GM21825 (cell line): ENCODE results near the gene WHRN.
A peak's percentile ranks its signal among the peaks of the same experiment; 100 is the strongest.

Experiments used
- ATAC-seq: cut with Tn5 transposase; IDR thresholded peaks from one replicate; pipeline ENCODE4 v1.9.1; 2021; ENCODE audit warnings: mild to moderate bottlenecking, moderate library complexity; ENCODE audit not compliant: unreplicated experiment

WHRN gene

DNA sequence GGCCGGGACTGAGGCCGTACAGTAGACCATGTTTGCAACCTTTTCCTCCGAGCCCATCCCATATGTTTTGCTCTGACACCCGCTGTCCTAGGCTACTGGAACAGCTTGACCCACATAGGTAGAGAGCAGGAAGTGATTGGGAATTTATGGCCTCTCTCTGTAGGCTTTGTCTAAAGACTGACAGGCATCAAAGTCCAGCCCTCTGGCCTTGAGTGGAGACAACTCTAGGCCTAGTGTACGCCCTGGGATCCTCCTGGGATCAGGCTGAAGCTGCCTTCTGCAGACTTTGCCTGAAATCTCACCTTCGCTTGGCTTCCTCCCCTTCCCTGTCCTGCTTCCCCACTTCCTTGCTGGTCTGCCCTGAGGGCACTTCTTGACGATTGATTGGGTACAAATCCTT is 103.9 kb downstream of the WHRN start:
- ATAC-seq = no peak

DNA sequence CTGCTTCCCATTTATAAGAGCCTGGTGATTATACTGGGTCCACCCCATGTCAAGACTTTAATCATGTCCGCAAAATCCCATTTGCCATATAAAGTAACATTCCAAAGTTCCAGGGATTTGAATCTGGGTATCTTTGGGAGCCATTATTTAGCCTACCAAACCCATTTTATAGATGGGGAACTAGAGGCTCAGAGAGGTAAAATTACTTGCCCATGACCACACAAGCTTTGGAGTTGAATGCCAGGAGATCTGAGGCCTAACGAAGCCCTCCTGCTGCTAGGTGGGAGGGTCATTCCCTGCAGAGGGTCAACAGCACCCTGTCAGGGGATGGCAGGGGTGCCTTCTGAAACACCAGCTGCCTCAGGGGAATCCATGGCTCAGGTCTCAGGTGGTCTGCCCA is 104.5 kb downstream of the WHRN start:
- ATAC-seq = no peak

DNA sequence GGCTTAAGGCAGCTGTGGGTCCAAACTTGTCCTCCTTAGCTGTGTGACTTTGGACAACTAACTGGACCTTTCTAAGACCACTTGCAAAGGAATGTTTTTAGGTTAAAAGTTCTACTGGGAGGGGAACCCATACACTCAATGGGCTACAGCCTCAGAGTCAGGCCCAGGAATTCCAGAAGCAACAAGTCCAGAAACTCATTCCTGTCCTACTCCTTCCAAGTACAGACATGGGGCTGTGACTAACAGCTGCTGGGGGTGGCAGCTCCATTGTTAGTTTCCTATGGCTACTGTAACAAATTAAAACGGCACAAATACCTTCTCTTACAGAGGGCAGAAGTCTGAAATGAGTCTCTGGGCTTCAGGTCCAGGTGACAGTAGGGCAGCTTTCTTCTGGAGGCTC is 105.1 kb downstream of the WHRN start:
- no peak for ATAC-seq

DNA sequence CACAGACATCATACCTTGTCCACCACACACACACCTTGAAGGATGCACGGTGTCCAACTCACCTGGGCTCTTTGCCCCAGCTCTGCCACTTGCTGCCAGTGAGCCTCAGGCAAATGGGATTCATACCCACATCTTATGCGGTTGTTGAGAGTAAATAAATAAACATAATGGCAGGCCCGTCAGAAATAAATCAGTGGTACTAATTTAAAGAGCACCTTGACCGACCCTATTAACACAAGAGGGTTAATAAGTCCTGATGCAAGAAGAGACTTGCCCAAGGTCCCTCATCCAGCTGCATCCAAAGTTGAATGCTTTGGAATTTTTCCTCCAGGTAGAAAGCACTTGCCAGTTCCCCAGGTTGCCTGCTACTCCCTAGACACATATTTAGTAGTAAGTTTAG is 105.9 kb downstream of the WHRN start:
- no peak for ATAC-seq

GRCh38 chr9:114397848-114398605 is 107.2 kb downstream of the WHRN start:
- ATAC-seq = peak; percentile 75

GRCh38 chr9:114397219-114397847 is 107.9 kb downstream of the WHRN start:
- ATAC-seq = no peak

DNA sequence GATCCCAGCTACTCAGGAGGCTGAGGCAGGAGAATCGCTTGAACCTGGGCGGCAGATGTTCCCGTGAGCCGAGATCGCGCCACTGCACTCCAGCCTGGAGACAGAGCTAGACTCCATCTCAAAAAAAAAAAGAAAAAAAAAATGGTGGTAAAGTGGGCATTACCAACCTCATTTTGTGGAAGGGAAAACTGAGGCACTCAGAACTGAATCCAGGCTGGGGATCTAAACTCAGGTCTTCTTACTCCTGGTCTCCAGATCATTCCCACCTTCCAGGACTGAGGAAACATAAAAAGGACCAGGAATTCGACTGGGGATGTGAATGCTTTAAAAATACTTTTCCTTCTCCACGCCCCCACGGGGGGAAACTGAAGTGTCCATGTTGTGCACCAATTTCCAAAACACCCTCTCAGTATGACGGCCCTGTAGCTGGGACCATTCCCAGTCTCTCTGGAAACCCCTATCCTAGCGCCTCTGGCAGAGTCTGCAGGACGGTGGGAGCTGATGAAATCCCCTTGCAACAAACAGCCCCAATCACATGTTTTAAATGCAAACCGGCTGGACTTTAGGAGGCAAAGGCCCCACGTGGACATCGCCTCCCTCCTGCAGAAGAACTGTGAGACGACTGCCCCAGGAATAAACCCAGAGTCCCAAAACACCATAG is 108.6 kb downstream of the WHRN start:
- no peak for ATAC-seq

GRCh38 chr9:114395768-114396167 is 109.5 kb downstream of the WHRN start:
- ATAC-seq = no peak

- no peak for ATAC-seq
Observed at GRCh38 chr9:114395334-114395617, 110.0 kb downstream of the WHRN start.

- ATAC-seq = no peak
Observed at GRCh38 chr9:114394523-114395333, 110.5 kb downstream of the WHRN start.

DNA sequence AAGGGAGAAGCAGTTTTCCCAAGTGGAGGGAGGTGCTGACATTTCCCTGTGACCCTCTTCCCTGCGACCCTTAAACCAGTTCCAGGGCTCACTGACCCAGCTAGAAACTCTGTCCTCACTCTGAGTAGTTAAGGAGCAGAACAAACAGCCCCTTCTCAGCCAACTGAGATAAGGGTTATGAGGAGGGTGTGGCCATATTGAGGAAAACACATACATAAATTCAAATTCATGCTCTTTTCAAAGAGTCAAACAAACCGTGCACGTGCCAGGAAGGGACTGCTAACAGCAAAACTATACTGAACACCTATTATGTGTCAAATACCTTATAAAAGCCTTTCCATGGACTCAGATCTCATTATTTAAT is 112.5 kb downstream of the WHRN start:
- no peak for ATAC-seq

DNA sequence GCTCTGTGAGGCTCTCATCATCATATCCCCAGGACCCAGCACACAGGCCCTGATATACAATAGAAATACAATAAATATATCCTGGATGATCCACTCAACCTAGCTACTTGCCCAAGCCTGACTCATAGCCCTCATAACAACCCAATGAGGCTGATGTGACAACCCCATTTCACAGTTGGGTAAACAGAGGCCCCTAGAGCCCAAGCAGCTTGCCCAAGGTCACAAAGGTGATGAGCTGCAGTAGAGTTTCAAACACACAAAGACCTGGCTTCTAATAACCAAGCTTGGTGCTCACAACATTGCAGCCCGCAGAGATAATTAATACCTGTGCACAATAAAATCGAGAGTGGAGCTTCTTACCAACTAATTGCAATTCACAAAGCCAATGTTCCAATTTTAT is 114.3 kb downstream of the WHRN start:
- no peak for ATAC-seq

GRCh38 chr9:114389612-114390368 is 115.5 kb downstream of the WHRN start:
- ATAC-seq = no peak

DNA sequence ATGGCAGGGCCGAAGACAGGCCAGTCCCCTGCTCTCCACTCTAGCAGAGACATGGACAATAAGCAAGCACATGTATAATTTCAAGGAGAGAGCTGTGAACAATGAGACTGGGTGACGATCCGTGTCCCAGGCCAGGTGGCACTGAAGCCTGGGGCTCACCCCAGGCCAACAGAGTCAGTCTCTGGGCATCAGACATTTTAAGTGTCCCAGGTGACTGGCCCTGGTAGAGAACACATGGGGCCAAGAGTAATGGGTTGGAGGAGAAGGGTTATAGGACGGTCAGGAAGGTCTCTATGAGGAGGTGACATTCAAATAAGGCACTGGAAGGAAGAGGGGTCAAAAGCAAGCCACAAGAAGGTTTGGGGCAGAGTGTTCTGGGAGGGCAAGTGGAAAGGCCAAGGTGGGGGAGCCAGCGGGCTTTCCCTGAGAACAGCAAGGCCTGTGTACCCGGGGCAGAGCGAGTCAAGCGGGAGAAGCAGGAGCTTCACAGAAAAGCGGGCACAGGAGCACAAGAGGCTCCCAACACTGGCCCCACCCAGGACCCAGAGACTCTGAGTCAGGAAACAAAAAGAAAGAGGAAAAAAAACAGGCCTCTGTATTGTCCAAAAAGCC is 116.4 kb downstream of the WHRN start:
- ATAC-seq = no peak

DNA sequence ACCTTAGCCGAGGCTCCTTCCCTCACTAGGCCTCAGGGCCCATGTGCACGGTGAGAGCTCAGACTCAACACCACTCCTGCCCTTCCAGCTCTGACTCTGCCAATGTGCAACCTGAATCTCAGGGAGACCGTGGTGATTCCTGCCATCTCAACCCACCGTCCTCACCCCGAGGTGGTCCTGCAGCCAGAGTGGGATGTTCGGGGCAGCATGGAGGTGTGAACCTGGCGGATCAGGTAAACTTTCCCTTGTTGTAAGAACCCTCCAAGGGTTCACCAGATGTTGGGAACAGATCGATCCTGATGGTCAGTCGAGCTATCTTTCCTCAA is 117.0 kb downstream of the WHRN start:
- ATAC-seq = no peak

- ATAC-seq = peak; percentile 23
Observed at GRCh38 chr9:114387680-114388356, 117.5 kb downstream of the WHRN start, which contains the start of gene AKNA. Gene AKNA (minus strand): TSS chr9:114387982. CDS start chr9:114381333, 6,649 bp downstream.

DNA sequence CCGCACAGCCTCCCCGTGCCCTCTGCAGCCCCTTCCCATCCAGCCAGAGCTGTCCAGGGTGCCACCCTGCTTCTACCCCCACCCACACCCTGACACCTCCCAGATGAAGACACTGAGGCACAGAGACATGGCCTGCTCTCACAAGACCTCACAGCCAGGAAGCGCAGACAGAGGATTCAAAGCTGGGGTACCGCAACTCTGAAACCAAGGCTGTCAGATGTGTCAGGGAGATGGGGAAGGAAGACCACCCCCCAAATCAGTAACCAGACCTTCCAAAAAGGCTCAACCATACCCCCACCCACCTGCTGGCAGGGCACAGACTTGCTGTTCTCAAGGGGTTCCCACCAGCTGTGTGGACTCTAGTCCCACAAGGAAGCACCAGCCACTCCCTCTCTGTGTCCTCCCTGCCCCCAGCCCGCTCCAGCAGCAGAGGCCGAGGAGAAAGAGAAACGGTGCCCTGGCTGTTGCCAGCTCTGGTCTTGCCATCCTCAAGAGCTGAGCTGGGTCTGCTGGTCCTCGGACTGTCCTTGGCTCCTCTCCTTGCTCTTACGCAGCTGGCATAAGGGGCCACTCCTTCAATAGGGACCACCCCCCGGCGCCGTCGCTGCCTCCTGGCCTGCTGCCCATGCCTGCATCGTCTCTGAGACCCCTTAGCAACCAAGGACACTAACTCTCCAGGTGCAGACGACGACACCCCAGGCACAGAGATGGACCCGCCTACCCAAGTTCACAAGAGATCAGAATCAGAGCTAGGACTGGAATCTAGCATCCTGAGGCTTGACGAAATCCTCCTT is 118.2 kb downstream of the WHRN start:
- ATAC-seq = no peak

DNA sequence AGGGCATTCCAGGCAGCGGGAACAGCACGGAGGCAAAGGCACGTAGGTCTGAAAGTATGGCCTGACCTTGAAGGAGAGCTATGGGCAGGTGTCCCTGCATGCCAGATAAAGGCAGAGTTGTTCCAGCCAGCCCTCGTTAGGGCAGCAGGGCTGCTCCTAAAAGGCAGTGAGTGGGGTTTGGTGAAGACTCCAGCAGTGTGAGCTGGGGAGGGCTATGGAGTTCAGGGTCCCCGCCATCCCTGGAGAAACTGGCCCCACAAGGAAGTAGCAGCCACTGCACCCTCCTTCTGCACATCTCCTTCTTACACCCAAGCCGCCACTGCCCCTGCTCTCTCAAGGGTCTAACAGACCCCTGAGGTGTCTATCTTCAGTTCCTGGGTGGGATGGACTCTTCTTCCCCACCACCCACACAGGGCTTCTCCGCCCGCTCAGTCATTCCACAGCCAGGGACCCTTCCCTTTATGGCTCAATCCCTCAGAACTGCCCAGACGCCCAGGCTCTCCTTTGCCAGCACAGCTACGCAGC is 118.8 kb downstream of the WHRN start:
- ATAC-seq = no peak
